ENCODE data around the gene RRP9.

The RRP9 gene

GRCh38 chr3:51982838-51983577 is 41.3 kb upstream of the RRP9 start, which contains the start of gene ACY1:
Gene ACY1 (plus strand): TSS chr3:51983535. CDS start chr3:51984065, 530 bp downstream.
- no peaks in the 10 kb centered on the region for H3K9me3 ChIP-seq (ENCODE audit: control insufficient read depth, low read length)
- WGBS, 2 experiments: 1% methylated on average over 68 of the region's 68 CpGs
- H3K36me3 ChIP-seq (ENCODE audit: control insufficient read depth, insufficient read depth, low read length): no peaks in the 10 kb centered on the region
- H3K4me1 ChIP-seq (ENCODE audit: control insufficient read depth, insufficient read depth, low read length): peaks cover 15% of the 10 kb centered on the region
- H3K27me3 ChIP-seq (ENCODE audit: control insufficient read depth, insufficient read depth, low read length, poor library complexity, severe bottlenecking): no peaks in the 10 kb centered on the region
- peak within 1 kb of the TSS; percentile 37 for H3K4me3 ChIP-seq (ENCODE audit: insufficient read depth, low read depth, low read length)
- peak within 1 kb of the TSS; percentile 78 for H3K27ac ChIP-seq (ENCODE audit: insufficient read depth, low read depth, low read length, poor library complexity, severe bottlenecking)

GRCh38 chr3:51982352-51982837 is 40.7 kb upstream of the RRP9 start:
- WGBS, 2 experiments: 10 to 15% methylated on average over 4 of the region's 4 CpGs
- peak overlapping the region; percentile 78 for H3K27ac ChIP-seq (ENCODE audit: insufficient read depth, low read depth, low read length, poor library complexity, severe bottlenecking)
- H3K27me3 ChIP-seq (ENCODE audit: control insufficient read depth, insufficient read depth, low read length, poor library complexity, severe bottlenecking): no peaks in the 10 kb centered on the region

GRCh38 chr3:51980253-51980652 is 38.5 kb upstream of the RRP9 start:
- H3K27me3 ChIP-seq (ENCODE audit: control insufficient read depth, insufficient read depth, low read length, poor library complexity, severe bottlenecking): peaks cover 10% of the 10 kb centered on the region
- H3K4me3 ChIP-seq (ENCODE audit: insufficient read depth, low read depth, low read length): no peak overlapping the region
- H3K27ac ChIP-seq (ENCODE audit: insufficient read depth, low read depth, low read length, poor library complexity, severe bottlenecking): no peak overlapping the region
- WGBS, 2 experiments: 95 to 96% methylated on average over 10 of the region's 10 CpGs
- no peaks in the 10 kb centered on the region for H3K9me3 ChIP-seq (ENCODE audit: control insufficient read depth, low read length)
- no peaks in the 10 kb centered on the region for H3K36me3 ChIP-seq (ENCODE audit: control insufficient read depth, insufficient read depth, low read length)
- peaks cover 25% of the 10 kb centered on the region for H3K4me1 ChIP-seq (ENCODE audit: control insufficient read depth, insufficient read depth, low read length)

More at GRCh38 chr3:51982352-51982837, 40.7 kb upstream of the RRP9 start:
- Histone ChIP-seq H3K4me1 (ENCODE audit: control insufficient read depth, insufficient read depth, low read length) (peaks cover 15% of the 10 kb centered on the region), H3K4me3 (ENCODE audit: insufficient read depth, low read depth, low read length) (peak overlapping the region; percentile 37), H3K9me3 (ENCODE audit: control insufficient read depth, low read length) (no peaks in the 10 kb centered on the region), H3K36me3 (ENCODE audit: control insufficient read depth, insufficient read depth, low read length) (no peaks in the 10 kb centered on the region)

GRCh38 chr3:51978143-51978502 is 36.4 kb upstream of the RRP9 start:
- H3K4me1 ChIP-seq (ENCODE audit: control insufficient read depth, insufficient read depth, low read length): peaks cover 26% of the 10 kb centered on the region
- H3K4me3 ChIP-seq (ENCODE audit: insufficient read depth, low read depth, low read length): no peak overlapping the region
- peaks cover 23% of the 10 kb centered on the region for H3K27me3 ChIP-seq (ENCODE audit: control insufficient read depth, insufficient read depth, low read length, poor library complexity, severe bottlenecking)
- no peaks in the 10 kb centered on the region for H3K36me3 ChIP-seq (ENCODE audit: control insufficient read depth, insufficient read depth, low read length)
- H3K9me3 ChIP-seq (ENCODE audit: control insufficient read depth, low read length): no peaks in the 10 kb centered on the region
- 78 to 84% methylated on average over 4 of the region's 4 CpGs for WGBS, 2 experiments
- no peak overlapping the region for H3K27ac ChIP-seq (ENCODE audit: insufficient read depth, low read depth, low read length, poor library complexity, severe bottlenecking)

GRCh38 chr3:51977446-51978142 is 35.9 kb upstream of the RRP9 start:
- Histone ChIP-seq H3K4me3 (ENCODE audit: insufficient read depth, low read depth, low read length) (no peak overlapping the region), H3K36me3 (ENCODE audit: control insufficient read depth, insufficient read depth, low read length) (no peaks in the 10 kb centered on the region), H3K27me3 (ENCODE audit: control insufficient read depth, insufficient read depth, low read length, poor library complexity, severe bottlenecking) (peaks cover 23% of the 10 kb centered on the region), H3K27ac (ENCODE audit: insufficient read depth, low read depth, low read length, poor library complexity, severe bottlenecking) (no peak overlapping the region), H3K4me1 (ENCODE audit: control insufficient read depth, insufficient read depth, low read length) (peaks cover 24% of the 10 kb centered on the region), H3K9me3 (ENCODE audit: control insufficient read depth, low read length) (no peaks in the 10 kb centered on the region)
- 92 to 94% methylated on average over 9 of the region's 9 CpGs for WGBS, 2 experiments

GRCh38 chr3:51975852-51976549 is 34.3 kb upstream of the RRP9 start:
- Histone ChIP-seq H3K27me3 (ENCODE audit: control insufficient read depth, insufficient read depth, low read length, poor library complexity, severe bottlenecking) (peaks cover 23% of the 10 kb centered on the region), H3K9me3 (ENCODE audit: control insufficient read depth, low read length) (no peaks in the 10 kb centered on the region), H3K36me3 (ENCODE audit: control insufficient read depth, insufficient read depth, low read length) (no peaks in the 10 kb centered on the region), H3K4me1 (ENCODE audit: control insufficient read depth, insufficient read depth, low read length) (peaks cover 20% of the 10 kb centered on the region), H3K4me3 (ENCODE audit: insufficient read depth, low read depth, low read length) (peak overlapping the region; percentile 57), H3K27ac (ENCODE audit: insufficient read depth, low read depth, low read length, poor library complexity, severe bottlenecking) (no peak overlapping the region)
- 49 to 50% methylated on average over 46 of the region's 46 CpGs for WGBS, 2 experiments

GRCh38 chr3:51974963-51975851 is 33.5 kb upstream of the RRP9 start, which contains the start of gene ABHD14A:
Gene ABHD14A (plus strand): TSS chr3:51975064. CDS start chr3:51975136, 72 bp downstream.
- H3K4me1 ChIP-seq (ENCODE audit: control insufficient read depth, insufficient read depth, low read length): peaks cover 24% of the 10 kb centered on the region
- H3K4me3 ChIP-seq (ENCODE audit: insufficient read depth, low read depth, low read length): peak within 1 kb of the TSS; percentile 57
- 5 to 6% methylated on average over 63 of the region's 63 CpGs for WGBS, 2 experiments
- no peaks in the 10 kb centered on the region for H3K9me3 ChIP-seq (ENCODE audit: control insufficient read depth, low read length)
- no peak within 1 kb of the TSS for H3K27ac ChIP-seq (ENCODE audit: insufficient read depth, low read depth, low read length, poor library complexity, severe bottlenecking)
- H3K27me3 ChIP-seq (ENCODE audit: control insufficient read depth, insufficient read depth, low read length, poor library complexity, severe bottlenecking): peaks cover 23% of the 10 kb centered on the region
- H3K36me3 ChIP-seq (ENCODE audit: control insufficient read depth, insufficient read depth, low read length): no peaks in the 10 kb centered on the region

- Histone ChIP-seq H3K27me3 (ENCODE audit: control insufficient read depth, insufficient read depth, low read length, poor library complexity, severe bottlenecking) (peaks cover 23% of the 10 kb centered on the region), H3K4me1 (ENCODE audit: control insufficient read depth, insufficient read depth, low read length) (peaks cover 27% of the 10 kb centered on the region), H3K4me3 (ENCODE audit: insufficient read depth, low read depth, low read length) (peak overlapping the region; percentile 57), H3K27ac (ENCODE audit: insufficient read depth, low read depth, low read length, poor library complexity, severe bottlenecking) (no peak overlapping the region), H3K9me3 (ENCODE audit: control insufficient read depth, low read length) (no peaks in the 10 kb centered on the region), H3K36me3 (ENCODE audit: control insufficient read depth, insufficient read depth, low read length) (no peaks in the 10 kb centered on the region)
- WGBS, 2 experiments: 59 to 60% methylated on average over 30 of the region's 30 CpGs
Observed at GRCh38 chr3:51974277-51974962, 32.7 kb upstream of the RRP9 start.

GRCh38 chr3:51971350-51971749 is 29.6 kb upstream of the RRP9 start:
- Histone ChIP-seq H3K27me3 (ENCODE audit: control insufficient read depth, insufficient read depth, low read length, poor library complexity, severe bottlenecking) (peaks cover 23% of the 10 kb centered on the region), H3K36me3 (ENCODE audit: control insufficient read depth, insufficient read depth, low read length) (no peaks in the 10 kb centered on the region), H3K4me1 (ENCODE audit: control insufficient read depth, insufficient read depth, low read length) (peaks cover 42% of the 10 kb centered on the region), H3K27ac (ENCODE audit: insufficient read depth, low read depth, low read length, poor library complexity, severe bottlenecking) (no peak overlapping the region), H3K4me3 (ENCODE audit: insufficient read depth, low read depth, low read length) (no peak overlapping the region), H3K9me3 (ENCODE audit: control insufficient read depth, low read length) (no peaks in the 10 kb centered on the region)
- WGBS, 2 experiments: 92 to 95% methylated on average over 11 of the region's 11 CpGs

Data from ectodermal cell (in vitro differentiated cells).